Umbilical cord (tissue), 2 donors: ENCODE results near the gene WDR74. TPM values are rescaled to one million over a fixed set of nuclear protein-coding genes. Genes with fewer than 3 reads are reported as not detected.

Experiments used
- DNase-seq: peaks from one replicate; pipeline ENCODE4 v3.0.0-alpha.2; 2015; ENCODE audit warnings: low spot score
- total RNA-seq: library from RNA; depleted of rRNA; stranded (reverse); fragments of >200 nt; gene quantifications from one replicate; pipeline ENCODE4 v1.2.3, GENCODE V29; 2014; ENCODE audit warnings: low replicate concordance; ENCODE audit not compliant: insufficient read depth

WDR74 gene
- total RNA-seq, 1 donor from 2014 or later, result 44.3 TPM

GRCh38 chr11:62796281-62796680 is 43.1 kb downstream of the WDR74 start:
- no peak for DNase-seq

GRCh38 chr11:62794201-62794775 is 45.1 kb downstream of the WDR74 start:
- DNase-seq, result no peak

GRCh38 chr11:62792202-62792575 is 47.2 kb downstream of the WDR74 start:
- no peak for DNase-seq

GRCh38 chr11:62791501-62792201 is 47.7 kb downstream of the WDR74 start, which contains the start of gene TMEM223:
Gene TMEM223 (minus strand): TSS chr11:62792006. CDS start chr11:62791994, 12 bp downstream.
- peak; percentile 94 for DNase-seq

GRCh38 chr11:62789576-62789975 is 49.8 kb downstream of the WDR74 start:
- DNase-seq, result no peak

- no peak for DNase-seq
These were observed 50.4 kb downstream of the WDR74 start for GRCh38 chr11:62788991-62789390.

GRCh38 chr11:62787005-62787759 is 52.2 kb downstream of the WDR74 start, which contains the start of gene TMEM179B:
Gene TMEM179B (plus strand): TSS chr11:62787402. CDS start chr11:62787432, 30 bp downstream.
- DNase-seq, result peak; percentile 99

GRCh38 chr11:62786318-62787004 is 52.9 kb downstream of the WDR74 start:
- peak; percentile 91 for DNase-seq

Other genes starting within 250 kb of the WDR74 start
- 2.4 TPM for gene TUT1, start 248.1 kb downstream of the WDR74 start, total RNA-seq
- gene MTA2, start 237.7 kb downstream of the WDR74 start, total RNA-seq, result 58.3 TPM
- gene EML3, start 226.8 kb downstream of the WDR74 start, total RNA-seq, result 41.7 TPM
- 8.7 TPM for gene ROM1, start 226.3 kb downstream of the WDR74 start, total RNA-seq
- 7.9 TPM for gene B3GAT3, start 217.6 kb downstream of the WDR74 start, total RNA-seq
- gene GANAB, start 193.0 kb downstream of the WDR74 start, total RNA-seq, result 96.8 TPM
- 11.3 TPM for gene INTS5, start 186.3 kb downstream of the WDR74 start, total RNA-seq
- 14.2 TPM for gene C11orf98, start 174.4 kb downstream of the WDR74 start, total RNA-seq
- 3.1 TPM for gene CSKMT, start 174.3 kb downstream of the WDR74 start, total RNA-seq
- gene UQCC3, start 167.9 kb downstream of the WDR74 start, total RNA-seq, result 2.9 TPM
- gene LBHD1, start 167.3 kb downstream of the WDR74 start, total RNA-seq, result 0.72 TPM
- 98.0 TPM for gene UBXN1, start 160.5 kb downstream of the WDR74 start, total RNA-seq
- gene LRRN4CL, start 150.1 kb downstream of the WDR74 start, total RNA-seq, result 3.1 TPM
- 6.3 TPM for gene BSCL2, start 132.2 kb downstream of the WDR74 start, total RNA-seq
- gene GNG3, start 131.9 kb downstream of the WDR74 start, total RNA-seq, result not detected
- gene HNRNPUL2, start 112.1 kb downstream of the WDR74 start, total RNA-seq, result 13.5 TPM
- gene TTC9C, start 111.1 kb downstream of the WDR74 start, total RNA-seq, result 27.0 TPM
- gene ZBTB3, start 85.4 kb downstream of the WDR74 start, total RNA-seq, result 6.5 TPM
- gene POLR2G, start 78.0 kb downstream of the WDR74 start, total RNA-seq, result 24.6 TPM
- gene TAF6L, start 68.2 kb downstream of the WDR74 start, total RNA-seq, result 10.1 TPM
- 11.1 TPM for gene TMEM179B, start 52.2 kb downstream of the WDR74 start, total RNA-seq
- 33.5 TPM for gene TMEM223, start 47.6 kb downstream of the WDR74 start, total RNA-seq
- 22.6 TPM for gene NXF1, start 34.1 kb downstream of the WDR74 start, total RNA-seq
- 44.3 TPM for gene STX5, start 7.5 kb downstream of the WDR74 start, total RNA-seq
- gene TEX54, start 6.7 kb downstream of the WDR74 start, total RNA-seq, result not detected
- 77.0 TPM for gene SLC3A2, start 41.3 kb upstream of the WDR74 start, total RNA-seq
- 2.4 TPM for gene CHRM1, start 81.8 kb upstream of the WDR74 start, total RNA-seq
- gene SLC22A6, start 145.4 kb upstream of the WDR74 start, total RNA-seq, result not detected
- 0.72 TPM for gene SLC22A8, start 176.3 kb upstream of the WDR74 start, total RNA-seq